ENCODE data around the gene OR4K14.
"Not testable (repeated sequence)": the region's sequence is repeated elsewhere in the genome, so short reads cannot be mapped to it uniquely, and the experiment has no call there.

OR4K14 gene, protein sequence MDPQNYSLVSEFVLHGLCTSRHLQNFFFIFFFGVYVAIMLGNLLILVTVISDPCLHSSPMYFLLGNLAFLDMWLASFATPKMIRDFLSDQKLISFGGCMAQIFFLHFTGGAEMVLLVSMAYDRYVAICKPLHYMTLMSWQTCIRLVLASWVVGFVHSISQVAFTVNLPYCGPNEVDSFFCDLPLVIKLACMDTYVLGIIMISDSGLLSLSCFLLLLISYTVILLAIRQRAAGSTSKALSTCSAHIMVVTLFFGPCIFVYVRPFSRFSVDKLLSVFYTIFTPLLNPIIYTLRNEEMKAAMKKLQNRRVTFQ

DNA sequence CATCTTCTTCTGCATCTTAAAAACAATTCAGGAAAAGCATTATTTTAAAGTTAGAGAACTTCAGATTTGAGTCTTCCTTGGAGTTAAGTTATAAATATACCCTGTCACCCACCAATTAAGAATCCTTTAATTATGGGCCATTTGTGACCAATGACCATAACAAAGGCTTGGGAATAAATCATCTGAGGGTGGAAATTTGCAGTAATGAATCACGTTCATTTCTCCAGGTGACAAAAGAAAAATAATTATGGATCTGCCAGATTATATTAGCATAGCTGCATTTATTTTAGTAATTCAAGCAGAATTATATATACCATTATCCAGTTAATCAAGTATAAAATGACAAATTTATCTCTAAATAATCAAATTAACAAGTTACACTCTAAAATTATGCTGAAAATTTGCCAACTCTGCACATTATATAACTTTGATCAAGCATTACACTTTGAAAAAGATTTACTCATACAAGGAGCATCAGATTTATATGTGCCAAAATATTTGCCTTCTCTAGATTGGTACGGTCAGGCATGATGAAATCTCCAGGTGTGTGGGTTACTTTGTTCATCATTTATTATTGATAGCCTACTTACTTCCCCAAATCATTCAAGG, at the start of gene OR4K14:
Gene OR4K14, minus strand, starts transcription at position 51 of the 609 bp plus-strand sequence. CDS start 4,114 bp downstream, outside the sequence.
- no peak for DNase-seq

DNA sequence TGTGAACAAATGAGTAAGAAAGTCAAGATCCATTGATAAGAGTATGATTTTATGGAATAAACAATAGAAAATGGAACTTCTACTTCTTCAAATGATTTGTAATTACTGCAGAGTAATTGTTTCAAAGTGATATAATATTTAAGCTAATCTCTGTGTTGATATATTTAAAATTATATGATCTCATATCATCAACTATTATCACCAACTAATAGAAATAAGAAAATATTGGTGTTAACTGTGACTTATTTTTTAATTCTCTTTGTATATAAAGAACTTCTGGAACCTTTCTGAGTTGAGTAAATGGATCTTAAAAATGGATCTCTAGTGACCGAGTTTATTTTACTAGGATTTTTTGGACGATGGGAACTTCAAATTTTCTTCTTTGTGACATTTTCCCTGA, 40.6 kb upstream of the OR4K14 start, which contains the start of gene OR4L1:
Gene OR4L1, plus strand, starts transcription at position 301 of the 400 bp plus-strand sequence. Its CDS starts 0 bp downstream, at position 301.
- no peak for DNase-seq

DNA sequence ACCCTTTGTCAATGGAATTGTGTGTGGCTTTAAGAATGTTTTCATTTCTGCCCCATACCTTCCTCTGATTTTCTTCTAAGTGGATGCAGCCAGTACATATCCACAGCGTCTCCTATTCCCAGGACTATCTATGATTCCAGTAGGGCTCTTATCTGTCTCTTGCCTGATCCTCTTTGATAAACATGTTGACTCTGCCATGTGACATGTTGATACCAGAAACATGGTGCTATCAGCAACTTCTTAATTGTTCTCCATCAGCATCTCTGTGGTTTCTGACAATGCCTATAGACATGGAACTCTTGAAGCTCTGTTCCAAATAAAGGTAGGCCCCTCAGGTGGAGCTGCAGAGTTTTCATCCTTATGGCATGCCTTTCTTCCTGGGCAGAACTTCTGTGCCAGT, 29.1 kb upstream of the OR4K14 start:
- no peak for DNase-seq

DNA sequence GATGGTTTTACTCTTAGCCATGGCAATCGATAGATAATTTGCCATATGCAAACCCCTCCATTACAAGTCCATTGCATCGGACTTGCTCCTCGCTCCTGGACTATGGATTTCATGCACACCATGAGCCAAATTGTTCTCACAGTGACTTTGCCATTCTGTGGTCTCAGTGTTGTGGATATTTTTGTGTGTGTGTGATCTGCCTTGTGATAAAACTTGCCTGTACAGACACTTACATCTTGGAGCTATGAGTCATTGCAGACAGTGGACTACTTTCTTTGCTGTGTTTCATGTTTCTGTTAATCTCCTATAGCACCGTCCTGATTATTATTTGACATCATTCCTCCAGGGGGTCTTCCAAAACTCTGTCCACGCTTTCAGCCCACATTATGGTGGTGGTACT, 25.1 kb upstream of the OR4K14 start:
- no peak for DNase-seq

DNA sequence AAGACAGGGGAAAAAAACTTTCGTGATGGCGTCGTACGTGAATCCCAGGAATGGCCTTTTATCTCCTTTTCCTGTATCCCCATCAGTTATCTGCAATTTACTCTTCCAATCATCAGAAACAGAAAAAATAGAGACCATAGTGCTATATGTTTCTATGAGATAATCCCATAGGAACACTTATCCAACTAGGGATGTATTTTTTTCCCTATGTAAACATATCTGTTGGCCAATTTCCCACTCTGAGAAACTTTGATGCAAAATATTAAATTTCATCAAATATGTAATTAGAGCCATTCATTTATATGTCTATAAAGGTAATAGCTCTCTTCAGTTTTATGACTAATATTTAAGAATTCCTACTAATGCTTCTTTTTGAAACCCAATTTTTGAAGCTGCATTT, 16.8 kb upstream of the OR4K14 start, which contains the start of gene OR4K13:
Gene OR4K13, minus strand, starts transcription at position 101 of the 400 bp plus-strand sequence. CDS start 1,280 bp downstream, outside the sequence.
- no peak for DNase-seq

DNA sequence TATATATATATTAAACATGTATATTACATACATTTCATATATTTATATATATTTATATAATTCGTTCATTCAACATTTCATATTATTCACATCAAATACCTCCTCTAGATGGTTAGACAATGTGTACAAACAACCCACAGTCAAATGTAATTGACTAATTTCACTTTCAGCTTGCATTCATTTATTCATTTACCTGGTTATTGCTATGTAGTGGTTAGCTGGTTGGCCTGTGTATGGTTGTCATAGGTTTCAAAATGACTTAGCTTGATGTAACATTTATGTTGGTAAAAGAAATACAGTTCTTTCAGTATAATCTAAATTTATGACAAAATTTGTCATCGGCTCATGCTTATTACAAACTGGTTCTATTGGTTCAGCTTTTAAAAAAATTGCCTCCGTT, 16.3 kb upstream of the OR4K14 start:
- no peak for DNase-seq

DNA sequence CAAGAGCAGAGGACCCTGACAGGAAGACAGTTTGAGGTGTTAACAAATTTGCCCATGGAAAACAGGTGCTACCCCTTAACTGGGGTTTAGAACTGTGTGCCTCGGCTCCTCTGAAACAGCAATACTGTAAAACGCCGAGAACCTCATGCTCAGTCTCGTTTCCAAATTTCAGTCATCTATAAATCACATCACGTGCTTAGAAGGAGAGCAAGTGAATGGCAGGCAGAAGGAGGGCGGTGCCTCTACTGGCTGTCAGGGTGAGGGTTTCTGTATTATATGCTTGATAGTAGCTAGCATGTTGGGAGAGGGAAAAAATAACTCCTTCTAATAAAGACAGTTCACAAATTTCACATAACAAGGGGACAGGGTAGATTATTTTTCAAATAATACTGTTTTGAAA, 12.0 kb upstream of the OR4K14 start:
- no peak for DNase-seq

DNA sequence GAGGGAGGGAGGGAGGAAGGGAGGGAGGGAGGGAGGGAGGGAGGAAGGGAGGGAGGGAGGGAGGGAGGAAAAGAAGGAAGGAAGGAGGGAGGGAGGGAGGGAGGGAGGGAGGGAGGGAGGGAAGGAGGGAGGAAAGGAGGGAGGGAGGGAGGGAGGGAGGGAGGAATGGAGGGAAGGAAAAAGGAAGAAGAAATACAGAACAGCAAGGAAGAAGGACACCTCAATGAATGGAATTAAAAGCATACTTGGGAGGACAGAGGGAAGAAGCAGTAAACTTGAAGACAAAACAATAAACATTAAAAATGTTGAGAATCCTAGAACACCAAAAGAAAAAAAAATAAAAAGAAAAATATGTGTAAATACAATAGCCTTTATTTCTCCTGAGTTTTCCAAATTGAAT, 11.0 kb downstream of the OR4K14 start:
- DNase-seq: no peak

DNA sequence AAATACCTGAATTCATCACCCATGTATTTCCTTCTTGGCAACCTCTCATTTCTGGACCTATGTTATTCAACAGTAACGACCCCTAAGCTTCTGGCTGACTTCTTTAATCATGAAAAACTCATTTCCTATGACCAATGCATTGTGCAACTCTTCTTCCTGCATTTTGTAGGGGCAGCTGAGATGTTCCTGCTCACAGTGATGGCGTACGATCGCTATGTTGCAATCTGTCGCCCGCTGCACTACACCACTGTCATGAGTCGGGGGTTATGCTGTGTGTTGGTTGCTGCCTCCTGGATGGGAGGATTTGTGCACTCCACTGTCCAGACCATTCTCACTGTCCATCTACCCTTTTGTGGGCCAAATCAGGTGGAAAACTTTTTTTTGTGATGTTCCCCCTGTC, 16.8 kb downstream of the OR4K14 start:
- no peak for DNase-seq

DNA sequence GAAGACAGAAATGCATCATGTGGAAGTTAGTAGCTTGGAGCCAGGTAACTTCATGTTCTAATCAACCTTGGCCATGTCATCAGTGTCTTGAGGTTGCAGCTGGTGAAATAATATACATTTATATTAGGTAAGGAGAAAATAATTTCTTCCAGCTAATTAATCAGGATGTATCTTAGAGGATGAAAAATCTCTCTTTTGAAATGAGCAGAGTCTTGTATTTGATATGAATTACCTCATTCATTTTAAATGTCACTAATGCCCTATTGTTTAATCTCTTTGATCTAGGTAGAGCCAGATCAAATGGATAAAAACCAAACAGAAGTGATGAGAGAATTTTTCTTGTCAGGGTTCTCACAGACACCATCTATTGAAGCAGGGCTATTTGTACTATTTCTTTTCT, 17.2 kb downstream of the OR4K14 start, which contains the start of gene OR4Q2:
Gene OR4Q2, plus strand, starts transcription at position 301 of the 400 bp plus-strand sequence.
- DNase-seq: no peak

DNA sequence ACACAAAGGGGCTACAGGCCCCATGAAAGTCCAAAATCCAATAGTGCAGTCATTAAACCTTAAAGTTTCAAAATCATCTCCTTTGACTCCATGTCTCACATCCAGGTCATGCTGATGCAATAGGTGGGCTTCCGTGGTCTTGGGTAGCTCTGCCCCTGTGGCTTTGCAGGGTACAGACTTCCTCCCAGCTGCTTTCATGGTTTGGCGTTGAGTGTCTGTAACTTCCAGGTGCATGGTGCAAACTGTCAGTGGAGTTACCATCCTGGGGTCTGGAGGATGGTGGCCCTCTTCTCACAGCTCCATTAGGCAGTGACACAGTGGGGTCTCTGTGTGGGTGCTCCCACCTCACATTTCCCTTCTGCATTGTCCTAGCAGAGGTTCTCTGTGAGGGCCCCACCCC, 25.7 kb downstream of the OR4K14 start:
- DNase-seq: no peak

DNA sequence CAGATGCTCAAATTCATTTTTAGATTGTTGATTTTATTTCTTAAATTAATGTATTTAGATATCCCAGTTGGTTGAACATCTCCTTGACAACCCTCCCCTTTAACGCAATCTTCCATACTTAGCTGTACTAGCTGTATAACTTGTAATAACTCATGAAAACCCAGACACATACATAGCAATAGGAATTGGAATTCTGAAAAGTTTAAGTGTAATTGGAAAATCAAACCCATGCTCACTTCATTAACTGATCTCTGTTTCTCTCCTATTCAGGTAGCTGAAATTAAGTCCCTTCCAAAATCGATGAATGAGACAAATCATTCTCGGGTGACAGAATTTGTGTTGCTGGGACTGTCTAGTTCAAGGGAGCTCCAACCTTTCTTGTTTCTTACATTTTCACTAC, 43.8 kb downstream of the OR4K14 start, which contains the start of gene OR4K15:
Gene OR4K15, plus strand, starts transcription at position 301 of the 400 bp plus-strand sequence. Its CDS starts 0 bp downstream, at position 301.
- DNase-seq: no peak

DNA sequence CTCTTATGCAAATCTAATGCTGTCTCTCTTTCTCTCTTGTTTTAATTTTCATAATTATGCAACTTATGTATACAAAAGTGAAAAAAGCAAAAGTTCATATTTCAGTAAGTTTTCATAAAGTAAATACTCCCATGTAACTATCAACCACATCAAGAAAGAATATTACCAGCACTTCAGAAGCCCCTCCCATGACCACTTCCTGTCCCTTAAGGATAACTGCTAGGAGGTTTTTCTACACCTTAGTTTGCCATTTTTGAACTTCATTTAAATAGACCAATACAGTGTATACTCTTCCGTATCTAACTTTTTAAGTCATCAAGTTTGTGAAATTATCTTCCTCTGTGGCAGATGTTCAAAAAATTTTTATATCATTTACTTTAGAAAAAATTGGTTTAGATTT, 44.3 kb downstream of the OR4K14 start:
- no peak for DNase-seq

DNA sequence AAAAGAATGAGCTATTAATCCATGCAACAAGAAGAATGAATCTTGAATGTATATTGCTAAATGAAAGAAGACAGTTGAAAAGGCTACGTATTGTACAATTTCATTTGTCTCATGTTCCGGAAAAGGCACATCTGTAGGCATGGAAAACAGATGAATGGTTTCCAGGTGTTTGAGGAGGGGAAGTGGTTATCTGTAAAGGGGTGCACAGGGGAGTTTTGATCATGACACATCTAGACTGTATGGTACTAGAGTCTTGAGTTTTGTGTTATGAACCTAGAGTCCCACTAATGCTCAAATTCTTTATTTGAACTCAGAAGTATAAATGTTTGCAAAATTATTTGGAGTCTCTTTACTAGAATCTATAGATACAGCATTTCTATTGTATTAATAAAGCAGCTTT, 49.4 kb downstream of the OR4K14 start:
- not testable (repeated sequence) for DNase-seq

Data from bone marrow (tissue), 2 donors.